PC-3 (cell line): ENCODE results near the gene PRKN.

Source experiments
- CTCF ChIP-seq: fragments of 300-600 bp; sonication (generic); conservative IDR thresholded peaks from 2 replicates; pipeline ENCODE4 v1.5.1; 2017; ENCODE audit warnings: antibody characterized with exemption, low read depth, mild to moderate bottlenecking, low read length
- EZH2 ChIP-seq: fragments of 300-600 bp; sonication (generic); IDR thresholded peaks from one replicate; pipeline ENCODE4 v1.6.1; 2017; ENCODE audit warnings: antibody characterized with exemption, mild to moderate bottlenecking, low read length; ENCODE audit not compliant: unreplicated experiment

GRCh38 chr6:161442420-161442819 is 1285.1 kb downstream of the PRKN start:
- TF ChIP-seq EZH2 (no peak), CTCF (no peak)
